ENCODE measurements around the gene SINHCAF.

- no peak for TF ChIP-seq EZH2 (IDR thresholded peaks at IDR 0.05; ENCODE audit: low read depth)
- TF ChIP-seq CTCF (conservative IDR thresholded peaks at IDR 0.05): no peak
Measured at GRCh38 chr12:31267966-31268365, 58.0 kb downstream of the SINHCAF start.

All from PC-9 (cell line).